IMR-90 (cell line): ENCODE results near the gene C3. TPM values are rescaled to one million over a fixed set of nuclear protein-coding genes. Genes with fewer than 3 reads are reported as not detected.

Experiments used
- ATAC-seq: fragments of 200-7000 bp; cut with Tn5 transposase; 2 replicates; pipeline ENCODE4 v1.9.1; 2020; ENCODE audit warnings: low read depth, mild to moderate bottlenecking, moderate library complexity
- BruUV-seq: library from RNA; stranded (reverse); fragments of 400-500 nt; replicated peaks from 2 replicates; lab custom pipeline; 2021; lab: Mats Ljungman, UMichigan
- CTCF ChIA-PET: fragments of 300-600 bp; formaldehyde crosslinking; extraction: SDS; loops from one replicate; lab custom pipeline; 2021; ENCODE audit warnings: antibody characterized with exemption; lab: Yijun Ruan, JAX
- POLR2A ChIA-PET: fragments of 300-600 bp; sonication (Branson Sonifier 250); formaldehyde crosslinking; loops from one replicate; lab custom pipeline; 2022; ENCODE audit warnings: antibody characterized with exemption; ENCODE audit not compliant: unreplicated experiment; lab: Charles Lee
- DNase-seq: peaks from one replicate; pipeline ENCODE4 v3.0.0; 2013
- H2AFZ ChIP-seq: replicated peaks from 2 replicates; pipeline ENCODE3; 2013; ENCODE audit warnings: low read length, mild to moderate bottlenecking; ENCODE audit not compliant: poor library complexity
- H2AK5ac ChIP-seq: 2 replicates; pipeline ENCODE4 v1.6.1; 2013; ENCODE audit warnings: low read depth, low read length, inconsistent platforms
- H2AK9ac ChIP-seq: replicated peaks from 2 replicates; pipeline ENCODE3; 2013; ENCODE audit warnings: mild to moderate bottlenecking, low read depth, low read length, moderate library complexity; ENCODE audit not compliant: poor library complexity
- H2BK120ac ChIP-seq: 2 replicates; pipeline ENCODE4 v1.6.1; 2013; ENCODE audit warnings: low read depth, low read length, inconsistent platforms
- H2BK15ac ChIP-seq: 3 replicates; pipeline ENCODE4 v1.6.1; 2013; ENCODE audit warnings: low read depth, low read length, inconsistent platforms
- H2BK20ac ChIP-seq: 2 replicates; pipeline ENCODE4 v1.6.1; 2013; ENCODE audit warnings: low read depth, mild to moderate bottlenecking, inconsistent platforms, low read length, moderate library complexity
- H2BK5ac ChIP-seq: 2 replicates; pipeline ENCODE4 v1.6.1; 2013; ENCODE audit warnings: mild to moderate bottlenecking, low read depth, low read length, inconsistent platforms; ENCODE audit not compliant: poor library complexity, severe bottlenecking
- H3K14ac ChIP-seq: replicated peaks from 2 replicates; pipeline ENCODE4 v1.6.1; 2013; ENCODE audit warnings: low read depth, low read length, inconsistent platforms
- H3K18ac ChIP-seq: 2 replicates; pipeline ENCODE4 v1.6.1; 2013; ENCODE audit warnings: low read depth, low read length, control low read depth
- H3K23ac ChIP-seq: 2 replicates; pipeline ENCODE4 v1.6.1; 2013; ENCODE audit warnings: low read depth, low read length, inconsistent platforms
- H3K27ac ChIP-seq: 2 replicates; pipeline ENCODE4 v1.5.1; 2013; ENCODE audit warnings: mild to moderate bottlenecking, control low read depth, low read length; ENCODE audit not compliant: insufficient read depth
- H3K27me3 ChIP-seq: 2 replicates; pipeline ENCODE4 v1.6.1; 2013; ENCODE audit warnings: low read length; ENCODE audit not compliant: control insufficient read depth, insufficient read depth
- H3K36me3 ChIP-seq: 2 replicates; pipeline ENCODE4 v1.6.1; 2013; ENCODE audit warnings: low read length, mixed read lengths; ENCODE audit not compliant: control insufficient read depth, insufficient read depth
- H3K4ac ChIP-seq: 2 replicates; pipeline ENCODE4 v1.6.1; 2013; ENCODE audit warnings: low read depth, low read length, inconsistent platforms
- H3K4me1 ChIP-seq: 2 replicates; pipeline ENCODE4 v1.6.1; 2013; ENCODE audit warnings: low read length, mixed read lengths; ENCODE audit not compliant: control insufficient read depth, insufficient read depth
- H3K4me2 ChIP-seq: 2 replicates; pipeline ENCODE4 v1.6.1; 2013; ENCODE audit warnings: low read depth, mild to moderate bottlenecking, control low read depth, low read length, moderate library complexity
- H3K4me3 ChIP-seq: 2 replicates; pipeline ENCODE4 v1.5.1; 2013; ENCODE audit warnings: low read depth, mild to moderate bottlenecking, control low read depth, low read length, moderate library complexity; ENCODE audit not compliant: insufficient read depth
- H3K56ac ChIP-seq: 2 replicates; pipeline ENCODE4 v1.6.1; 2013; ENCODE audit warnings: low read length, inconsistent platforms; ENCODE audit not compliant: insufficient read depth; ENCODE audit errors: extremely low read depth
- H3K79me1 ChIP-seq, 2 experiments: 2 replicates each; pipeline ENCODE4 v1.6.1; 2013; ENCODE audit warnings: low read length in 2 of 2, inconsistent platforms in 1 of 2, low read depth in 1 of 2
- H3K9ac ChIP-seq: 2 replicates; pipeline ENCODE4 v1.6.1; 2013; ENCODE audit warnings: low read depth, low read length, control low read depth
- H3K9me1 ChIP-seq: 2 replicates; pipeline ENCODE4 v1.6.1; 2013; ENCODE audit warnings: low read length, inconsistent platforms; ENCODE audit not compliant: insufficient read depth
- H3K9me3 ChIP-seq: 2 replicates; pipeline ENCODE4 v1.6.1; 2013; ENCODE audit warnings: low read length; ENCODE audit not compliant: control insufficient read depth, insufficient read depth
- H4K20me1 ChIP-seq: 2 replicates; pipeline ENCODE4 v1.6.1; 2013; ENCODE audit warnings: low read length, inconsistent platforms; ENCODE audit not compliant: insufficient read depth
- H4K5ac ChIP-seq: 2 replicates; pipeline ENCODE4 v1.6.1; 2013; ENCODE audit warnings: mild to moderate bottlenecking, low read depth, low read length, control low read depth
- H4K8ac ChIP-seq, 2 experiments: 2 replicates each; pipeline ENCODE4 v1.6.1; 2013; ENCODE audit warnings: low read depth in 2 of 2, low read length in 2 of 2, control low read depth in 1 of 2, inconsistent platforms in 1 of 2
- H4K91ac ChIP-seq: 2 replicates; pipeline ENCODE4 v1.6.1; 2013; ENCODE audit warnings: low read depth, low read length, inconsistent platforms; ENCODE audit not compliant: insufficient read depth
- BHLHE40 ChIP-seq: fragments of 150-350 bp; IDR thresholded peaks from 2 replicates; pipeline ENCODE4 v1.6.1; 2016; ENCODE audit warnings: mild to moderate bottlenecking, low read depth, low read length
- CEBPB ChIP-seq: IDR thresholded peaks from 2 replicates; pipeline ENCODE4 v1.6.1; 2012; ENCODE audit warnings: low read depth, low read length, improper control_type of control experiment
- CHD1 ChIP-seq: IDR thresholded peaks from 2 replicates; pipeline ENCODE4 v1.6.1; 2012; ENCODE audit warnings: low read depth, low read length, improper control_type of control experiment
- ELK1 ChIP-seq: fragments of 150-350 bp; IDR thresholded peaks from 2 replicates; pipeline ENCODE4 v1.6.1; 2016; ENCODE audit warnings: low read depth, mild to moderate bottlenecking, low read length, moderate library complexity, borderline replicate concordance
- FOS ChIP-seq: fragments of 150-350 bp; IDR thresholded peaks from 2 replicates; pipeline ENCODE4 v1.6.1; 2016; ENCODE audit warnings: low read depth, low read length
- MAFK ChIP-seq: IDR thresholded peaks from 2 replicates; pipeline ENCODE4 v1.6.1; 2012; ENCODE audit warnings: low read depth, low read length, improper control_type of control experiment
- MAZ ChIP-seq: IDR thresholded peaks from 2 replicates; pipeline ENCODE4 v1.6.1; 2012; ENCODE audit warnings: low read depth, mild to moderate bottlenecking, low read length, improper control_type of control experiment, moderate library complexity, borderline replicate concordance
- NFE2L2 ChIP-seq: fragments of 150-350 bp; IDR thresholded peaks from 2 replicates; pipeline ENCODE4 v1.6.1; 2016; ENCODE audit warnings: low read depth, mild to moderate bottlenecking, low read length
- RAD21 ChIP-seq: IDR thresholded peaks from 2 replicates; pipeline ENCODE4 v1.6.1; 2012; ENCODE audit warnings: low read length, improper control_type of control experiment
- RFX5 ChIP-seq: IDR thresholded peaks from 2 replicates; pipeline ENCODE4 v1.8.0; 2012; ENCODE audit warnings: low read depth, mild to moderate bottlenecking, low read length, moderate library complexity
- SMC3 ChIP-seq: fragments of 150-350 bp; IDR thresholded peaks from 2 replicates; pipeline ENCODE4 v1.6.1; 2016; ENCODE audit warnings: low read depth, mild to moderate bottlenecking, antibody characterized with exemption, low read length, moderate library complexity
- USF2 ChIP-seq: fragments of 150-350 bp; IDR thresholded peaks from 2 replicates; pipeline ENCODE4 v1.6.1; 2017; ENCODE audit warnings: mild to moderate bottlenecking, antibody characterized with exemption, low read length, low read depth
- WGBS, 2 experiments: methylation state at CpG; one replicate each; pipeline versions ENCODE4 v1.1.5 to v1.1.7; 2013; ENCODE audit warnings: missing lambda C conversion rate in 2 of 2; ENCODE audit not compliant: insufficient read length in 1 of 2; ENCODE audit errors: extremely low coverage in 2 of 2; 5-methylcytosine and 5-hydroxymethylcytosine counted together
- dilution Hi-C: fragments of 300-500 bp; cut with HindIII; formaldehyde crosslinking; loops from one replicate; pipeline ENCODE4 v1.14.3; 2018; ENCODE audit warnings: low sequenced_read_pairs; ENCODE audit not compliant: unreplicated experiment
- in situ Hi-C: fragments of 300-500 bp; cut with MboI; formaldehyde crosslinking; loops from 3 replicates; pipeline ENCODE4 v1.14.3; 2019; ENCODE audit warnings: low sequenced_read_pairs, inconsistent platforms, mixed read lengths
- intact Hi-C: fragments of 100-400 bp; cut with micrococcal nuclease; formaldehyde crosslinking; loops from 2 replicates; pipeline ENCODE4 v1.10.0; 2022
- polyA plus RNA-seq, 3 experiments: library from polyadenylated mRNA; depleted of rRNA; stranded (reverse); fragments of >200 nt; gene quantifications; 2 replicates each; pipeline ENCODE4 v1.2.3, GENCODE V29; 2012; ENCODE audit warnings: low replicate concordance in 1 of 3
- total RNA-seq: library from RNA; depleted of rRNA; stranded (reverse); fragments of >200 nt; gene quantifications from 2 replicates; pipeline ENCODE4 v1.2.3, GENCODE V29; 2012
- TF ChIP-seq, protein P1 (sequence below): conservative IDR thresholded peaks from 2 replicates; pipeline ENCODE4 v1.5.1; 2012; ENCODE audit warnings: mild to moderate bottlenecking, low read depth, low read length, improper control_type of control experiment

Gene C3
- total and polyA plus RNA-seq, 2 of the 4 experiments (the other 2 are of a cell fraction) = 0.36 TPM; not detected in 1

DNA sequence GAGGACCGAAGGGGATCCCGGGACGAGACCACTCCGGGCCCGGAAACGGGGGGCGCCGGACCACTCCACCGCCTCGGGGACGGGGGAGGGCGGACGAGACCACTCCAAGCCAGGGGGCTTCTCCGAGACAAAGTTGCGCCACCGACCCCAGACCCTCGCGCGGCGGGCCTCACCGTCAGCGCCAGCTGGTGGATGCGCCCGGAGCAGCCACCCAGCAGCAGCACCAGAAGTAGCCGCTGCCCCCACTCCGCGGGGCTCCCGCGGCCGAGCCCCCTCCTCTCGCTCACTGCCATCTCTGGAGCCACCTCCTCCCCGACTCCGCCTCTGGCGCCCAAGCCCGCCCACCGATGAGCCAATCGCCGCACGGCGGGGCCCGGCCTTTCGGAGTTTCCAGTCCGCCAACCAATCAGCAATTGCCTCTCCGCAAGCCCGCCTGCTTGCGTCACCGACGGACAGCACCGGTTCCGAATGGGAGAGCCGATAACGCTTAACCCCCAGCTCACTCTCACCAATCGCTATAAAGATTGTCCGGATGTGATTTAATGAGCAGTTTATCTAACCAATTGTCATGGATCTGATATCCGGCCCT lies 16.9 kb upstream of the C3 start, which contains the start of gene GPR108:
TSS of gene GPR108 (minus strand) at position 297 of the 589 bp plus-strand sequence. CDS start at position 293, 4 bp downstream.
- H3K9ac ChIP-seq = peak within 1 kb of the TSS; percentile 66
- peak within 1 kb of the TSS; percentile 58 for H3K4me3 ChIP-seq
- H2AK5ac ChIP-seq = peak within 1 kb of the TSS; percentile 72
- H3K9me3 ChIP-seq = no peaks in the 10 kb centered on the region
- intact Hi-C loops (loop anchor here (1.0 to 10.0 kb wide), 7 partner anchors 205 to 610 kb away; partner anchors contain the start of genes ALKBH7, KHSRP, TNFSF9 and ZNF557), dilution Hi-C loops (no loop called here), in situ Hi-C loops (loop anchor here (10.0 kb wide), 2 partner anchors 127 to 223 kb away; no protein-coding TSS in a partner anchor)
- H2AK9ac ChIP-seq = peak within 1 kb of the TSS; percentile 98
- peak within 1 kb of the TSS; percentile 56; the same call in 1 of the 2 replicates for H2BK20ac ChIP-seq
- no peaks in the 10 kb centered on the region for H4K20me1 ChIP-seq
- H4K8ac ChIP-seq = peak within 1 kb of the TSS; percentile 67 to 92
- H3K4ac ChIP-seq = peak within 1 kb of the TSS; percentile 88
- H3K27me3 ChIP-seq = no peaks in the 10 kb centered on the region
- WGBS, 2 experiments = 0% methylated on average over 29 of the region's 55 CpGs; no CpG with 5 or more reads in 1 of the 2 experiments
- peaks cover 5% of the 10 kb centered on the region; the same call in 1 of the 2 replicates for H3K36me3 ChIP-seq
- H4K91ac ChIP-seq = peak within 1 kb of the TSS; percentile 68
- POLR2A ChIA-PET = no interaction called here
- H3K27ac ChIP-seq = peak within 1 kb of the TSS; percentile 89
- peaks cover 13% of the 10 kb centered on the region for H3K4me1 ChIP-seq
- BruUV-seq = no TSS peak
- peak within 1 kb of the TSS; percentile 92 for H3K23ac ChIP-seq
- peaks cover 7% of the 10 kb centered on the region; the same call in 1 of the 2 replicates for H3K9me1 ChIP-seq
- H3K18ac ChIP-seq = peak within 1 kb of the TSS; percentile 30; the same call in 1 of the 2 replicates
- peak within 1 kb of the TSS; percentile 55 for H4K5ac ChIP-seq
- CTCF ChIA-PET = interaction anchor here (0.6 to 3.6 kb wide), 4 partner anchors 16 to 357 kb away, joined by 3 to 25 read pairs (median 4); no protein-coding TSS in a partner anchor
- ATAC-seq (peak; percentile 75), DNase-seq (peak; percentile 100)
- H2AFZ ChIP-seq = peak within 1 kb of the TSS; percentile 99
- H3K79me1 ChIP-seq = peaks cover 0 to 53% of the 10 kb centered on the region in 2 experiments
- H3K4me2 ChIP-seq = peak within 1 kb of the TSS; percentile 85
- H3K56ac ChIP-seq = peak within 1 kb of the TSS; percentile 76
- peak within 1 kb of the TSS; percentile 3; the same call in 1 of the 3 replicates for H2BK15ac ChIP-seq
- H2BK120ac ChIP-seq = peak within 1 kb of the TSS; percentile 80
- H3K14ac ChIP-seq = peak within 1 kb of the TSS; percentile 90
- H2BK5ac ChIP-seq = peak within 1 kb of the TSS; percentile 95
- TF ChIP-seq SMC3 = no peak
- peak; percentile 88 for TF ChIP-seq CEBPB
- TF ChIP-seq CHD1 = peak; percentile 100; the same call in 1 of the 2 replicates
- TF ChIP-seq BHLHE40 = peak; percentile 99
- TF ChIP-seq, protein P1, sequence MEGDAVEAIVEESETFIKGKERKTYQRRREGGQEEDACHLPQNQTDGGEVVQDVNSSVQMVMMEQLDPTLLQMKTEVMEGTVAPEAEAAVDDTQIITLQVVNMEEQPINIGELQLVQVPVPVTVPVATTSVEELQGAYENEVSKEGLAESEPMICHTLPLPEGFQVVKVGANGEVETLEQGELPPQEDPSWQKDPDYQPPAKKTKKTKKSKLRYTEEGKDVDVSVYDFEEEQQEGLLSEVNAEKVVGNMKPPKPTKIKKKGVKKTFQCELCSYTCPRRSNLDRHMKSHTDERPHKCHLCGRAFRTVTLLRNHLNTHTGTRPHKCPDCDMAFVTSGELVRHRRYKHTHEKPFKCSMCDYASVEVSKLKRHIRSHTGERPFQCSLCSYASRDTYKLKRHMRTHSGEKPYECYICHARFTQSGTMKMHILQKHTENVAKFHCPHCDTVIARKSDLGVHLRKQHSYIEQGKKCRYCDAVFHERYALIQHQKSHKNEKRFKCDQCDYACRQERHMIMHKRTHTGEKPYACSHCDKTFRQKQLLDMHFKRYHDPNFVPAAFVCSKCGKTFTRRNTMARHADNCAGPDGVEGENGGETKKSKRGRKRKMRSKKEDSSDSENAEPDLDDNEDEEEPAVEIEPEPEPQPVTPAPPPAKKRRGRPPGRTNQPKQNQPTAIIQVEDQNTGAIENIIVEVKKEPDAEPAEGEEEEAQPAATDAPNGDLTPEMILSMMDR = no peak
- no peak for TF ChIP-seq RAD21
- no peak for TF ChIP-seq NFE2L2
- TF ChIP-seq USF2 = no peak
- TF ChIP-seq RFX5 = peak; percentile 41; the same call in 1 of the 2 replicates
- TF ChIP-seq FOS = peak; percentile 88; the same call in 1 of the 2 replicates
- TF ChIP-seq MAFK = no peak
- no peak for TF ChIP-seq ELK1
- peak; percentile 98 for TF ChIP-seq MAZ
